ENCODE results near the gene TNS3.
A peak's percentile ranks its signal among the peaks of the same experiment; 100 is the strongest.

Gene TNS3

GRCh38 chr7:47303695-47304453, 278.0 kb downstream of the TNS3 start:
- DNase-seq (ENCODE audit: low read depth): no peak

- no peak for DNase-seq (ENCODE audit: low read depth)
These were observed 278.8 kb downstream of the TNS3 start for GRCh38 chr7:47303014-47303694.

- no peak for DNase-seq (ENCODE audit: low read depth)
These were observed 279.4 kb downstream of the TNS3 start for GRCh38 chr7:47302560-47302959.

- DNase-seq (ENCODE audit: low read depth): no peak
These were observed 280.1 kb downstream of the TNS3 start for GRCh38 chr7:47301657-47302295.

- DNase-seq (ENCODE audit: low read depth): no peak
These were observed 280.8 kb downstream of the TNS3 start for GRCh38 chr7:47301105-47301477.

GRCh38 chr7:47300472-47301104, 281.3 kb downstream of the TNS3 start:
- DNase-seq (ENCODE audit: low read depth): no peak

GRCh38 chr7:47299496-47299895, 282.4 kb downstream of the TNS3 start:
- no peak for DNase-seq (ENCODE audit: low read depth)

- DNase-seq (ENCODE audit: low read depth): no peak
These were observed 283.3 kb downstream of the TNS3 start for GRCh38 chr7:47298636-47299035.

- DNase-seq (ENCODE audit: low read depth): no peak
These were observed 284.8 kb downstream of the TNS3 start for GRCh38 chr7:47297120-47297519.

- DNase-seq (ENCODE audit: low read depth): no peak
These were observed 286.3 kb downstream of the TNS3 start for GRCh38 chr7:47295606-47296005.

GRCh38 chr7:47294556-47295222, 287.2 kb downstream of the TNS3 start:
- DNase-seq (ENCODE audit: low read depth): no peak

GRCh38 chr7:47293884-47294555, 287.9 kb downstream of the TNS3 start:
- peak; percentile 24 for DNase-seq (ENCODE audit: low read depth)

- no peak for DNase-seq (ENCODE audit: low read depth)
These were observed 289.0 kb downstream of the TNS3 start for GRCh38 chr7:47292832-47293309.

- peak; percentile 87 for DNase-seq (ENCODE audit: low read depth)
These were observed 290.3 kb downstream of the TNS3 start for GRCh38 chr7:47291461-47292081.

- no peak for DNase-seq (ENCODE audit: low read depth)
These were observed 291.0 kb downstream of the TNS3 start for GRCh38 chr7:47290867-47291266.

GRCh38 chr7:47290466-47290865, 291.4 kb downstream of the TNS3 start:
- no peak for DNase-seq (ENCODE audit: low read depth)

GRCh38 chr7:47288060-47288459, 293.9 kb downstream of the TNS3 start:
- no peak for DNase-seq (ENCODE audit: low read depth)

GRCh38 chr7:47285860-47286491, 295.9 kb downstream of the TNS3 start:
- DNase-seq (ENCODE audit: low read depth): peak; percentile 94

GRCh38 chr7:47284691-47285635, 296.9 kb downstream of the TNS3 start:
- DNase-seq (ENCODE audit: low read depth): no peak

Measured in GM04504 (cell line).